Ishikawa (cell line): Measurements from ENCODE around the gene SLC17A7.
A peak's percentile ranks its signal among the peaks of the same experiment; 100 is the strongest.

ENCODE experiments used
- CEBPB ChIP-seq: IDR thresholded peaks from 2 replicates; pipeline ENCODE4 v1.6.1; 2012
- CREB1 ChIP-seq: IDR thresholded peaks from 2 replicates; pipeline ENCODE4 v1.6.1; 2012; ENCODE audit warnings: low read depth
- EP300 ChIP-seq: IDR thresholded peaks from 2 replicates; pipeline ENCODE4 v1.6.1; 2012; ENCODE audit warnings: borderline replicate concordance
- FOXM1 ChIP-seq: IDR thresholded peaks from 2 replicates; pipeline ENCODE4 v1.6.1; 2012; ENCODE audit warnings: low read depth, borderline replicate concordance
- NFIC ChIP-seq: IDR thresholded peaks from 2 replicates; pipeline ENCODE4 v1.6.1; 2012
- RAD21 ChIP-seq: IDR thresholded peaks from 2 replicates; pipeline ENCODE4 v1.6.1; 2012; ENCODE audit warnings: low read depth
- TAF1 ChIP-seq: IDR thresholded peaks from 2 replicates; pipeline ENCODE4 v1.6.1; 2012; ENCODE audit warnings: low read depth, mild to moderate bottlenecking
- TEAD4 ChIP-seq: IDR thresholded peaks from 2 replicates; pipeline ENCODE4 v1.6.1; 2012
- YY1 ChIP-seq: IDR thresholded peaks from 2 replicates; pipeline ENCODE4 v1.6.1; 2012; ENCODE audit warnings: low read depth
- TF ChIP-seq, protein P1 (sequence below): IDR thresholded peaks from 2 replicates; pipeline ENCODE4 v1.6.1; 2012; ENCODE audit warnings: low read depth, mild to moderate bottlenecking
- TF ChIP-seq, protein P2 (sequence below): IDR thresholded peaks from 2 replicates; pipeline ENCODE4 v1.6.1; 2012

DNA sequence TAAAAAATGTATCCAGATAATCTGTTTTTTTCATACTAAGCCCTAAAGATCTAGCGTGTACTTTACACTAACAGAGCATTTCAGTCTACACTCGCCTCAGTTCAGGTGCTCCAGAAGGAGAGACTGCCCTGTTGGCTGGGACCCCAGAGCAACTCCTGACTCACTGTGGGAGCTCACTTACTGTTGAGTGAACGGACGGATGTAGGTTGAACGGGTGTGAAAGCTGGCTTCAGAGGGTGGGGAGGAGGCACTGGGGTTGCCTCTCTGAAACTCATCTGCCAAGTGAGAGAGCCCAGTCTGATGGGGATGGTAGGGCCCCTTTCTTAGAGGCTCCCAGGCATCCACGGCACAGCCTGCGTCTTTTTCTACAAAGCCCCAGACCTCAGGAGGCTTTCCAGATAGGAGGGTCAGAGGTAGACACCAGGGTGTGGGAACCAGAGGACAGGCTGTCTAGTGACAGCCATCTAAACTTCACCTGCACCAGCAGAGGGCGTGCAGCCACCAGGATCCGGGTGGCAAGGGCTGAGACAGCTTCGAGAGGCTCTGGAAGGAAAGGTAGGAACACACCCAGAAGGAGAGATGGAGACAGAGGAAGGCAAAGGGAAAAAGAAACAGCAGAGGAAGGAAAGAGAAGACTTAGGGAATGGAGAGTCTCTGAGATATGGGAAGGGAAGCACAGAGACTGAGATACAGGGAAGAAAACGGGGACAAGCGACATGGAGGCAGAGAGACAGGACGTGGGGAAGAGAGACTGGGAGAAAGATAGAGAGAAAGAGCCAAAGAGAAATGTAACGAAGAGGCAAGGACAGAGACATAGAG lies 49.5 kb downstream of the SLC17A7 start:
- TF ChIP-seq, protein P1, sequence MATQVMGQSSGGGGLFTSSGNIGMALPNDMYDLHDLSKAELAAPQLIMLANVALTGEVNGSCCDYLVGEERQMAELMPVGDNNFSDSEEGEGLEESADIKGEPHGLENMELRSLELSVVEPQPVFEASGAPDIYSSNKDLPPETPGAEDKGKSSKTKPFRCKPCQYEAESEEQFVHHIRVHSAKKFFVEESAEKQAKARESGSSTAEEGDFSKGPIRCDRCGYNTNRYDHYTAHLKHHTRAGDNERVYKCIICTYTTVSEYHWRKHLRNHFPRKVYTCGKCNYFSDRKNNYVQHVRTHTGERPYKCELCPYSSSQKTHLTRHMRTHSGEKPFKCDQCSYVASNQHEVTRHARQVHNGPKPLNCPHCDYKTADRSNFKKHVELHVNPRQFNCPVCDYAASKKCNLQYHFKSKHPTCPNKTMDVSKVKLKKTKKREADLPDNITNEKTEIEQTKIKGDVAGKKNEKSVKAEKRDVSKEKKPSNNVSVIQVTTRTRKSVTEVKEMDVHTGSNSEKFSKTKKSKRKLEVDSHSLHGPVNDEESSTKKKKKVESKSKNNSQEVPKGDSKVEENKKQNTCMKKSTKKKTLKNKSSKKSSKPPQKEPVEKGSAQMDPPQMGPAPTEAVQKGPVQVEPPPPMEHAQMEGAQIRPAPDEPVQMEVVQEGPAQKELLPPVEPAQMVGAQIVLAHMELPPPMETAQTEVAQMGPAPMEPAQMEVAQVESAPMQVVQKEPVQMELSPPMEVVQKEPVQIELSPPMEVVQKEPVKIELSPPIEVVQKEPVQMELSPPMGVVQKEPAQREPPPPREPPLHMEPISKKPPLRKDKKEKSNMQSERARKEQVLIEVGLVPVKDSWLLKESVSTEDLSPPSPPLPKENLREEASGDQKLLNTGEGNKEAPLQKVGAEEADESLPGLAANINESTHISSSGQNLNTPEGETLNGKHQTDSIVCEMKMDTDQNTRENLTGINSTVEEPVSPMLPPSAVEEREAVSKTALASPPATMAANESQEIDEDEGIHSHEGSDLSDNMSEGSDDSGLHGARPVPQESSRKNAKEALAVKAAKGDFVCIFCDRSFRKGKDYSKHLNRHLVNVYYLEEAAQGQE, result no peak
- TF ChIP-seq, protein P2, sequence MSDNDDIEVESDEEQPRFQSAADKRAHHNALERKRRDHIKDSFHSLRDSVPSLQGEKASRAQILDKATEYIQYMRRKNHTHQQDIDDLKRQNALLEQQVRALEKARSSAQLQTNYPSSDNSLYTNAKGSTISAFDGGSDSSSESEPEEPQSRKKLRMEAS, result no peak
- TF ChIP-seq FOXM1 (no peak), EP300 (no peak), TAF1 (no peak), YY1 (no peak), NFIC (no peak), CREB1 (no peak), CEBPB (no peak), RAD21 (peak; percentile 100), TEAD4 (no peak)
